T-cell (primary cell): Measurements from ENCODE around the gene RPS6KA2. TPM values are rescaled to one million over a fixed set of nuclear protein-coding genes. Genes with fewer than 3 reads are reported as not detected.

Experiments
- ATAC-seq, 4 experiments: fragments of 200-7000 bp in 3 of 4; fragments of 150-1000 bp in 1 of 4; cut with Tn5 transposase; replicated peaks in 1 of 4; 1 replicate in 3 of 4; 2 replicates in 1 of 4; pipeline ENCODE4 v1.10.0; 2021; ENCODE audit warnings: moderate library complexity in 3 of 4, mild to moderate bottlenecking in 2 of 4, moderate number of reproducible peaks in 1 of 4
- CTCF ChIA-PET, 2 donors: fragments of 300-600 bp; sonication (Branson Sonifier 250); formaldehyde crosslinking; loops; one replicate each; lab custom pipeline; 2022; ENCODE audit warnings: antibody characterized with exemption in 2 of 2; lab: Charles Lee
- POLR2A ChIA-PET, 2 donors: fragments of 300-600 bp; sonication (Branson Sonifier 250); formaldehyde crosslinking; loops; one replicate each; lab custom pipeline; 2022; ENCODE audit warnings: antibody characterized with exemption in 2 of 2; lab: Charles Lee
- DNase-seq, 35 experiments: peaks; one replicate each; pipeline versions ENCODE4 v3.0.0 to v3.0.0-alpha.2; 2013 to 2023
- H3K27ac ChIP-seq: one replicate; pipeline ENCODE4 v1.5.1; 2013; ENCODE audit warnings: low read length
- H3K27me3 ChIP-seq, 2 experiments: replicated peaks in 1 of 2; 1 replicate in 1 of 2; 2 replicates in 1 of 2; pipeline versions ENCODE4 v1.6.1 to v1.7.0; 2013; ENCODE audit warnings: low read length in 1 of 2, mixed read lengths in 1 of 2; ENCODE audit not compliant: control insufficient read depth in 2 of 2, insufficient read depth in 2 of 2; ENCODE audit errors: extremely low read depth in 1 of 2
- H3K36me3 ChIP-seq, 2 donors: 1 replicate in 1 of 2; 2 replicates in 1 of 2; pipeline versions ENCODE4 v1.6.1 to v1.7.0; 2013; ENCODE audit warnings: low read length in 1 of 2; ENCODE audit not compliant: control insufficient read depth in 2 of 2, insufficient read depth in 1 of 2; ENCODE audit errors: extremely low read depth in 1 of 2
- H3K4me1 ChIP-seq, 2 experiments: 1 replicate in 1 of 2; 2 replicates in 1 of 2; pipeline versions ENCODE4 v1.6.1 to v1.7.0; 2013; ENCODE audit warnings: low read length in 2 of 2, mixed read lengths in 1 of 2; ENCODE audit not compliant: insufficient read depth in 2 of 2, control insufficient read depth in 1 of 2; ENCODE audit errors: extremely low read depth in 1 of 2
- H3K4me3 ChIP-seq, 2 donors: 1 replicate in 1 of 2; 2 replicates in 1 of 2; pipeline versions ENCODE4 v1.5.1 to v1.7.0; 2013; ENCODE audit warnings: mild to moderate bottlenecking in 2 of 2, low read length in 1 of 2, moderate library complexity in 1 of 2; ENCODE audit not compliant: control insufficient read depth in 1 of 2; ENCODE audit errors: extremely low read depth in 1 of 2
- H3K9me3 ChIP-seq: 2 replicates; pipeline ENCODE4 v1.7.0; 2013
- H3K27ac Mint-ChIP-seq, 2 donors: one replicate each; pipeline ENCODE4 v1.8.0; 2020 to 2021; ENCODE audit warnings: mild to moderate bottlenecking in 2 of 2, mixed read lengths in 2 of 2
- H3K27me3 Mint-ChIP-seq, 2 donors: one replicate each; pipeline ENCODE4 v1.8.0; 2021 to 2022; ENCODE audit warnings: mixed read lengths in 2 of 2
- H3K36me3 Mint-ChIP-seq: one replicate; pipeline ENCODE4 v1.8.0; 2021; ENCODE audit warnings: mixed read lengths
- H3K4me1 Mint-ChIP-seq, 3 donors: one replicate each; pipeline ENCODE4 v1.8.0; 2020 to 2022; ENCODE audit warnings: mixed read lengths in 3 of 3, mild to moderate bottlenecking in 1 of 3
- H3K4me3 Mint-ChIP-seq, 3 donors: one replicate each; pipeline ENCODE4 v1.8.0; 2020 to 2022; ENCODE audit warnings: mild to moderate bottlenecking in 3 of 3, mixed read lengths in 3 of 3, moderate library complexity in 3 of 3
- H3K9me3 Mint-ChIP-seq, 3 donors: one replicate each; pipeline ENCODE4 v1.8.0; 2020 to 2022; ENCODE audit warnings: mixed read lengths in 3 of 3
- WGBS: methylation state at CpG from one replicate; pipeline ENCODE4 v1.1.5; 2013; ENCODE audit warnings: missing lambda C conversion rate; ENCODE audit not compliant: insufficient coverage; 5-methylcytosine and 5-hydroxymethylcytosine counted together
- total RNA-seq, 35 experiments: library from RNA in 6 of 35; stranded (reverse) in 6 of 35; fragments of 120-200 nt in 1 of 35; gene quantifications; one replicate each; pipeline versions ENCODE4 v1.2.1 to v1.2.4 and lab custom pipeline; 2013 to 2026

RPS6KA2 gene
- total RNA-seq, 5 donors from 2014 or later (not counting 1 experiment from before 2014, with no cell fraction given) = 4.1 to 21.5 (median 12.4) TPM

GRCh38 chr6:166520905-166521834, 105.9 kb downstream of the RPS6KA2 start:
- WGBS = 96% methylated on average over 2 of the region's 10 CpGs
- Histone ChIP-seq H3K4me3 (no peak overlapping the region), H3K9me3 (no peaks in the 10 kb centered on the region), H3K36me3 (no peaks in the 10 kb centered on the region), H3K27me3 (peaks cover 0 to 7% of the 10 kb centered on the region in 2 experiments), H3K27ac (no peak overlapping the region), H3K4me1 (no peaks in the 10 kb centered on the region)
- peaks cover 17% of the 10 kb centered on the region for H3K36me3 Mint-ChIP-seq
- peaks cover 0 to 9% (median 4%) of the 10 kb centered on the region in 3 donors for H3K9me3 Mint-ChIP-seq
- POLR2A ChIA-PET = no interaction called here
- H3K27ac Mint-ChIP-seq = no peak overlapping the region
- ATAC-seq (no peak), DNase-seq (no peak)
- H3K27me3 Mint-ChIP-seq = no peaks in the 10 kb centered on the region
- CTCF ChIA-PET = no interaction called here
- H3K4me1 Mint-ChIP-seq = no peaks in the 10 kb centered on the region
- H3K4me3 Mint-ChIP-seq = no peak overlapping the region

GRCh38 chr6:166516251-166516884, 110.7 kb downstream of the RPS6KA2 start:
- Histone ChIP-seq H3K4me1 (peaks cover 0 to 6% of the 10 kb centered on the region in 2 experiments), H3K27ac (no peak overlapping the region), H3K9me3 (no peaks in the 10 kb centered on the region), H3K4me3 (no peak overlapping the region), H3K27me3 (no peaks in the 10 kb centered on the region), H3K36me3 (no peaks in the 10 kb centered on the region)
- Mint-ChIP-seq H3K27me3 (no peaks in the 10 kb centered on the region), H3K4me3 (no peak overlapping the region), H3K36me3 (peaks cover 12% of the 10 kb centered on the region), H3K9me3 (peaks cover 0 to 9% (median under 1%) of the 10 kb centered on the region in 3 donors), H3K27ac (no peak overlapping the region), H3K4me1 (peaks cover 4 to 18% (median 7%) of the 10 kb centered on the region in 3 donors)
- ATAC-seq (no peak), DNase-seq (no peak)
- WGBS = 92% methylated on average over 6 of the region's 7 CpGs
- POLR2A ChIA-PET = no interaction called here
- CTCF ChIA-PET = no interaction called here

GRCh38 chr6:166515072-166515810, 111.8 kb downstream of the RPS6KA2 start:
- peak in 3 of 35 experiments; percentile 16 to 38 (median 17) for DNase-seq

GRCh38 chr6:166514196-166514595, 112.9 kb downstream of the RPS6KA2 start:
- POLR2A ChIA-PET = no interaction called here
- no peak overlapping the region for H3K27ac Mint-ChIP-seq

More at GRCh38 chr6:166515072-166515810, 111.8 kb downstream of the RPS6KA2 start:
- Histone ChIP-seq H3K27ac (no peak overlapping the region), H3K27me3 (no peaks in the 10 kb centered on the region), H3K4me3 (no peak overlapping the region), H3K4me1 (peaks cover 0 to 6% of the 10 kb centered on the region in 2 experiments), H3K9me3 (no peaks in the 10 kb centered on the region), H3K36me3 (no peaks in the 10 kb centered on the region)
- CTCF ChIA-PET = no interaction called here
- Mint-ChIP-seq H3K27ac (no peak overlapping the region), H3K9me3 (peaks cover 0 to 9% (median 0%) of the 10 kb centered on the region in 3 donors), H3K27me3 (no peaks in the 10 kb centered on the region), H3K36me3 (peaks cover 13% of the 10 kb centered on the region), H3K4me3 (no peak overlapping the region), H3K4me1 (peaks cover 4 to 18% (median 7%) of the 10 kb centered on the region in 3 donors)
- peak in 3 of 4 experiments; percentile 50 to 70 (median 58) for ATAC-seq
- whole genome bisulfite sequencing = 73% methylated on average over 3 of the region's 11 CpGs
- POLR2A ChIA-PET = no interaction called here

GRCh38 chr6:166512567-166512966, 114.5 kb downstream of the RPS6KA2 start:
- peaks cover 0 to 3% of the 10 kb centered on the region in 2 donors for H3K36me3 ChIP-seq
- DNase-seq (peak in 33 of 35 experiments; percentile 9 to 61 (median 30)), ATAC-seq (peak; percentile 81 to 89 (median 82))
- H3K9me3 Mint-ChIP-seq = no peaks in the 10 kb centered on the region
- H3K4me3 ChIP-seq = no peak overlapping the region
- ChIA-PET POLR2A (no interaction called here), CTCF (interaction anchor here (0.5 to 1.4 kb wide), 5 partner anchors 13 to 201 kb away, joined by 3 to 8 read pairs (median 5); no protein-coding TSS in a partner anchor)
- H3K4me3 Mint-ChIP-seq = no peak overlapping the region
- H3K36me3 Mint-ChIP-seq = peaks cover 8% of the 10 kb centered on the region
- H3K27me3 Mint-ChIP-seq = no peaks in the 10 kb centered on the region
- 57% methylated on average over 8 of the region's 8 CpGs for WGBS
- H3K9me3 ChIP-seq = no peaks in the 10 kb centered on the region
- H3K4me1 Mint-ChIP-seq = peaks cover 4 to 18% (median 7%) of the 10 kb centered on the region in 3 donors
- H3K27ac ChIP-seq = no peak overlapping the region
- peaks cover 0 to 6% of the 10 kb centered on the region in 2 experiments for H3K4me1 ChIP-seq
- H3K27ac Mint-ChIP-seq = peak overlapping the region in 1 of 2 donors; percentile 44
- no peaks in the 10 kb centered on the region for H3K27me3 ChIP-seq

More at GRCh38 chr6:166514196-166514595, 112.9 kb downstream of the RPS6KA2 start:
- no peak for DNase-seq
- Mint-ChIP-seq H3K36me3 (peaks cover 13% of the 10 kb centered on the region), H3K4me3 (no peak overlapping the region), H3K27me3 (no peaks in the 10 kb centered on the region), H3K9me3 (peaks cover 0 to 9% (median 0%) of the 10 kb centered on the region in 3 donors), H3K4me1 (peaks cover 4 to 18% (median 7%) of the 10 kb centered on the region in 3 donors)
- Histone ChIP-seq H3K9me3 (no peaks in the 10 kb centered on the region), H3K4me1 (peaks cover 0 to 6% of the 10 kb centered on the region in 2 experiments), H3K27ac (no peak overlapping the region), H3K36me3 (no peaks in the 10 kb centered on the region), H3K27me3 (no peaks in the 10 kb centered on the region), H3K4me3 (no peak overlapping the region)
- WGBS = 96% methylated on average over 3 of the region's 3 CpGs
- ATAC-seq = no peak
- CTCF ChIA-PET = no interaction called here
